ENCODE results near the gene CAND2.
"Not testable (repeated sequence)": the region's sequence is repeated elsewhere in the genome, so short reads cannot be mapped to it uniquely, and the experiment has no call there.

Gene CAND2

GRCh38 chr3:12832350-12833221 lies 36.1 kb downstream of the CAND2 start:
- DNase-seq = no peak

- DNase-seq = no peak
These were observed 37.0 kb downstream of the CAND2 start for GRCh38 chr3:12833222-12834161.

GRCh38 chr3:12835052-12835665 lies 38.7 kb downstream of the CAND2 start:
- DNase-seq = no peak

GRCh38 chr3:12837295-12837986 lies 41.0 kb downstream of the CAND2 start:
- no peak for DNase-seq

GRCh38 chr3:12838179-12838965 lies 41.9 kb downstream of the CAND2 start:
- DNase-seq = no peak

GRCh38 chr3:12839156-12839946 lies 42.9 kb downstream of the CAND2 start:
- DNase-seq = no peak

- DNase-seq = not testable (repeated sequence)
These were observed 43.7 kb downstream of the CAND2 start for GRCh38 chr3:12840148-12840547.

GRCh38 chr3:12840591-12841148 lies 44.2 kb downstream of the CAND2 start:
- no peak for DNase-seq

GRCh38 chr3:12841149-12841969 lies 44.9 kb downstream of the CAND2 start, which contains the start of gene RPL32:
RPL32 (minus strand) TSS chr3:12841565; CDS start chr3:12840237, 1,328 bp downstream.
- DNase-seq = peak; percentile 94

- no peak for DNase-seq
These were observed 45.5 kb downstream of the CAND2 start for GRCh38 chr3:12841970-12842328.

- DNase-seq = no peak
These were observed 46.0 kb downstream of the CAND2 start for GRCh38 chr3:12842469-12842868.

GRCh38 chr3:12845811-12846210 lies 49.3 kb downstream of the CAND2 start:
- DNase-seq = no peak

- no peak for DNase-seq
These were observed 55.7 kb downstream of the CAND2 start for GRCh38 chr3:12852201-12852600.

GRCh38 chr3:12853847-12854246 lies 57.4 kb downstream of the CAND2 start:
- not testable (repeated sequence) for DNase-seq

- DNase-seq = no peak
These were observed 58.1 kb downstream of the CAND2 start for GRCh38 chr3:12854565-12854964.

- DNase-seq = no peak
These were observed 60.1 kb downstream of the CAND2 start for GRCh38 chr3:12856626-12857025.

GRCh38 chr3:12859840-12860239 lies 63.4 kb downstream of the CAND2 start:
- no peak for DNase-seq

GRCh38 chr3:12861611-12862010 lies 65.1 kb downstream of the CAND2 start:
- DNase-seq = no peak

GRCh38 chr3:12862387-12862786 lies 65.9 kb downstream of the CAND2 start:
- DNase-seq = no peak

GRCh38 chr3:12865271-12865670 lies 68.8 kb downstream of the CAND2 start:
- DNase-seq = no peak

All from CD4-positive, alpha-beta T cell treated with Interleukin-17A for 1 hour (primary cell).